Measurements from ENCODE around the gene LRP8. TPM values are rescaled to one million over a fixed set of nuclear protein-coding genes. Genes with fewer than 3 reads are reported as not detected.

LRP8 gene
- total RNA-seq, 1 donor from 2014 or later = 12.8 TPM

GRCh38 chr1:53307037-53307436 is 20.8 kb downstream of the LRP8 start:
- H4K20me1 ChIP-seq (ENCODE audit: insufficient read depth, low read length) = peaks cover 73% of the 10 kb centered on the region
- peaks cover 4% of the 10 kb centered on the region for H3K36me3 Mint-ChIP-seq (ENCODE audit: low read depth, unreplicated experiment)
- no peak overlapping the region for H3K27ac ChIP-seq (ENCODE audit: low read depth, low read length)
- no peak overlapping the region for H2AFZ ChIP-seq (ENCODE audit: low read depth, low read length)
- no peaks in the 10 kb centered on the region for H3K9me3 ChIP-seq (ENCODE audit: insufficient read depth, low read depth, low read length)
- H3K4me3 ChIP-seq (ENCODE audit: insufficient read depth, low read depth, low read length) = no peak overlapping the region
- FAIRE-seq (no peak), DNase-seq (ENCODE audit: low read depth) (no peak)
- H3K27me3 Mint-ChIP-seq (ENCODE audit: low read depth, unreplicated experiment) = no peaks in the 10 kb centered on the region
- H3K9ac ChIP-seq (ENCODE audit: low read length) = no peak overlapping the region
- H3K4me2 ChIP-seq (ENCODE audit: low read length) = no peak overlapping the region
- H3K27me3 ChIP-seq (ENCODE audit: insufficient read depth, low read length) = no peaks in the 10 kb centered on the region
- H3K4me1 Mint-ChIP-seq (ENCODE audit: low read depth, unreplicated experiment) = peaks cover 8% of the 10 kb centered on the region
- H3K79me2 ChIP-seq (ENCODE audit: insufficient read depth, low read length) = no peaks in the 10 kb centered on the region
- no peak overlapping the region for H3K27ac Mint-ChIP-seq (ENCODE audit: unreplicated experiment)
- H3K36me3 ChIP-seq (ENCODE audit: insufficient read depth, low read length) = no peaks in the 10 kb centered on the region
- TF ChIP-seq CTCF (IDR thresholded peaks at IDR 0.05; ENCODE audit: insufficient read depth, low read depth, low read length) (no peak), EZH2 (IDR thresholded peaks at IDR 0.05; ENCODE audit: insufficient read depth, low read length) (no peak)
- no peak overlapping the region for H3K4me3 Mint-ChIP-seq (ENCODE audit: unreplicated experiment)
- peaks cover 9% of the 10 kb centered on the region for H3K4me1 ChIP-seq (ENCODE audit: insufficient read depth, low read length)
- H3K9me3 Mint-ChIP-seq (ENCODE audit: unreplicated experiment) = no peaks in the 10 kb centered on the region

- H3K36me3 ChIP-seq (ENCODE audit: insufficient read depth, low read length) = no peaks in the 10 kb centered on the region
- no peak overlapping the region for H3K27ac Mint-ChIP-seq (ENCODE audit: unreplicated experiment)
- no peak overlapping the region for H3K27ac ChIP-seq (ENCODE audit: low read depth, low read length)
- H3K4me3 Mint-ChIP-seq (ENCODE audit: unreplicated experiment) = no peak overlapping the region
- H3K4me2 ChIP-seq (ENCODE audit: low read length) = no peak overlapping the region
- H3K4me1 ChIP-seq (ENCODE audit: insufficient read depth, low read length) = peaks cover 9% of the 10 kb centered on the region
- no peaks in the 10 kb centered on the region for H3K9me3 Mint-ChIP-seq (ENCODE audit: unreplicated experiment)
- peaks cover 8% of the 10 kb centered on the region for H3K4me1 Mint-ChIP-seq (ENCODE audit: low read depth, unreplicated experiment)
- H4K20me1 ChIP-seq (ENCODE audit: insufficient read depth, low read length) = peaks cover 71% of the 10 kb centered on the region
- no peaks in the 10 kb centered on the region for H3K9me3 ChIP-seq (ENCODE audit: insufficient read depth, low read depth, low read length)
- H3K27me3 Mint-ChIP-seq (ENCODE audit: low read depth, unreplicated experiment) = no peaks in the 10 kb centered on the region
- DNase-seq (ENCODE audit: low read depth) (no peak), FAIRE-seq (no peak)
- H3K36me3 Mint-ChIP-seq (ENCODE audit: low read depth, unreplicated experiment) = peaks cover 4% of the 10 kb centered on the region
- no peak overlapping the region for H2AFZ ChIP-seq (ENCODE audit: low read depth, low read length)
- no peaks in the 10 kb centered on the region for H3K79me2 ChIP-seq (ENCODE audit: insufficient read depth, low read length)
- TF ChIP-seq CTCF (IDR thresholded peaks at IDR 0.05; ENCODE audit: insufficient read depth, low read depth, low read length) = no peak
- no peak for TF ChIP-seq EZH2 (IDR thresholded peaks at IDR 0.05; ENCODE audit: insufficient read depth, low read length)
- H3K9ac ChIP-seq (ENCODE audit: low read length) = no peak overlapping the region
- H3K27me3 ChIP-seq (ENCODE audit: insufficient read depth, low read length) = no peaks in the 10 kb centered on the region
- H3K4me3 ChIP-seq (ENCODE audit: insufficient read depth, low read depth, low read length) = no peak overlapping the region
Measured at GRCh38 chr1:53306168-53306567, 21.7 kb downstream of the LRP8 start.

- Histone ChIP-seq H3K9ac (ENCODE audit: low read length) (no peak overlapping the region), H3K4me3 (ENCODE audit: insufficient read depth, low read depth, low read length) (no peak overlapping the region), H3K4me2 (ENCODE audit: low read length) (no peak overlapping the region), H3K9me3 (ENCODE audit: insufficient read depth, low read depth, low read length) (no peaks in the 10 kb centered on the region), H4K20me1 (ENCODE audit: insufficient read depth, low read length) (peaks cover 71% of the 10 kb centered on the region), H3K79me2 (ENCODE audit: insufficient read depth, low read length) (no peaks in the 10 kb centered on the region), H3K4me1 (ENCODE audit: insufficient read depth, low read length) (peaks cover 9% of the 10 kb centered on the region), H2AFZ (ENCODE audit: low read depth, low read length) (no peak overlapping the region), H3K27me3 (ENCODE audit: insufficient read depth, low read length) (no peaks in the 10 kb centered on the region), H3K36me3 (ENCODE audit: insufficient read depth, low read length) (no peaks in the 10 kb centered on the region), H3K27ac (ENCODE audit: low read depth, low read length) (no peak overlapping the region)
- TF ChIP-seq CTCF (IDR thresholded peaks at IDR 0.05; ENCODE audit: insufficient read depth, low read depth, low read length) (no peak), EZH2 (IDR thresholded peaks at IDR 0.05; ENCODE audit: insufficient read depth, low read length) (no peak)
- no peak for DNase-seq (ENCODE audit: low read depth)
- H3K9me3 Mint-ChIP-seq (ENCODE audit: unreplicated experiment) = no peaks in the 10 kb centered on the region
- peaks cover 8% of the 10 kb centered on the region for H3K4me1 Mint-ChIP-seq (ENCODE audit: low read depth, unreplicated experiment)
- H3K27me3 Mint-ChIP-seq (ENCODE audit: low read depth, unreplicated experiment) = no peaks in the 10 kb centered on the region
- no peak overlapping the region for H3K27ac Mint-ChIP-seq (ENCODE audit: unreplicated experiment)
- no peak for FAIRE-seq
- no peak overlapping the region for H3K4me3 Mint-ChIP-seq (ENCODE audit: unreplicated experiment)
- H3K36me3 Mint-ChIP-seq (ENCODE audit: low read depth, unreplicated experiment) = peaks cover 4% of the 10 kb centered on the region
Measured at GRCh38 chr1:53305650-53306049, 22.2 kb downstream of the LRP8 start.

Measured in astrocyte (in vitro differentiated cells and primary cell).